Measurements from ENCODE around the gene CCL16.
"Not testable (repeated sequence)": the region's sequence is repeated elsewhere in the genome, so short reads cannot be mapped to it uniquely, and the experiment has no call there.

The CCL16 gene

DNA sequence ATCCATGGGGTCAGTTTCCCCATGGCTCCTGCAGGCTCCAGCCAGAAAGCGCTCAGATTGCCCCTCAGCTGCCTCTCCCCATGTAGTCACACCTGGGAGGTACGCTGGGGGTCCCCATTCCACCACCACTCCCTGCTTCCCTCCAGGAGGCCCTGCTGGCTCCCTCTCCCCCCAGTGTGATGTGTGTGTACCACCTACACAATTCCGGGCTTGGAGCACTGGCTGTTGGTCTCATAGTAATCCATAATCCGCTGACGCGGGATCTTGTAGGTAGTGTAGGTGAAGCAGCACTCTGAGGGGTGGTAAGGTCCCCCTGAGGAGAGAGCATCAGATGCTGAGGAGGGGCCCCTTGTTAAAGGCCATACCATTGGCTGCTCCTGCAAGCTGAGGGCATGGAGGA is 2.8 kb upstream of the CCL16 start:
- no peak for DNase-seq

DNA sequence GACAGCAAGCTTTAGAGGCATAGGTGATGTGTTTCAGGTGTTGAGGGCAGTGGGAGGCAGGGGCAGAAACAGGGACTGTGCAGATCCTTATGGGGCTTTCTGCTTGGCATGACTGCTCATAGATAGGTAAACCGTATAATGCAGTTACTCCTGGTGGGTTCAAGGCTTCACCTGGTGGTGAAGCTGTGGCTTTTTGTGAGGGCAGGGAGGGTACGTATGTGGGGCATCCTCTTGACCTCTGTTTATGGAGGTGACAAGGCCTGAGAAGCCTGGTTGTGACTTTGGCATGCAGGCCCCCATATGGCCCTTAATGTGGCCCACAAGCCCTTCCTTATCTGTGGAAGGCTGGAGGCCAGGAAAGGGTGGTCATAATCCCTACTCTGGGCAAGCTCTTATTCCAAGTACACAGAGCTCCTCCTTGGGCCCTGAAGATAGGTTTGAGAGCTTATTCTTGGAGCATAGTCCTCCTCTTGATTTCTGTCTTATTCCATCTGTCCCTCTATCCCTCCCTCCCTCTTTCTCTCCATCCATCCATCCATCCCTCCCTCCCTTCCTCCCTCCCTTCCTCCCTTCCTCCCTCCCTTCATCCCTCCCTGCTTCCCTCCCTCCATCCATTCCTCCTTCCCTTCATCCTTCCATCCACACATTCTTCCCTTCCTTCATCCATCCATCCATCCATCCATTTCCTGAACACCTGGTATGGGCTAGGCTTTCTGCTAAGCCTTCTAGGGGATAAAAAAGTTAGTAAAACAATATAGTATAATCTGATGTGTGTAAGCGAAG is 1.3 kb upstream of the CCL16 start:
- no peak for DNase-seq

DNA sequence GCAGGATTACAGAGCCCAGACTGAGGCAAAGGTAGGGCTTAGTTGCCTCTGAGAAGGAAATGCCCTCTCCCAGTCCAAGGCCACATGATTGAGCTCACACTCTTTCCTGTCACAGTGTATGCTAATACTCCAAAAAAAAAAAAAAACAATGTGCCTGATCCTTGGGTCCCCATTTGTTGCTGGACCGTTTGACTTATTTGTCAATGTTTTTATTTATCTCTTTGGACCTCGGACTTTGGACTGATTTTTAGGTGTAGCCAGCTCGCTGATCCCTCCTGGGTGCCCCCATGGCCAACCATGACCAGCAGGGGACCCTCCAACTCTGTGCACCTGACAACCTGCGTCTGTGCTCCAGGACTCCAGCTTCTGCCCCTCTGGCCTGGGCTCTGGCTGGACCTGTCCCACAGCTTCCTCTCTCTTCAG is 622 bp upstream of the CCL16 start:
- no peak for DNase-seq

DNA sequence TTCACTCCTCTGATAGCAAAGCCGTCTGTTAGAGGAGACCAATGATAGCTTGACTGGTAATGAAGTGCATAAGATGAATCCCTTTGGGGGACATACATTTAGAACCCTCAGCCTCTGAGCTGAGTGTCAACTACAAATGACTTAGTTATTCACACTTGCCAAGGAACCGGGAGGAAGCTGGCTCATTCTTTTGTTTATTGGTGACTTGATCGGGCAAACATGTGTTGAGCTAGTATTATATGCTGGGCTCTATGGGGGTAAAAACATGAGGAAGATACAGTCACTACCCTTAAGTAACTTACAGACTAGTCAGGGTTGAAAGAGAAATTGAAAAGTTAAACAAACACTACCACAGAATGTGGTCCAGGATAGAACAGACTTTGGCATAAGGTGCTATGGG is 3.0 kb downstream of the CCL16 start:
- no peak for DNase-seq

DNA sequence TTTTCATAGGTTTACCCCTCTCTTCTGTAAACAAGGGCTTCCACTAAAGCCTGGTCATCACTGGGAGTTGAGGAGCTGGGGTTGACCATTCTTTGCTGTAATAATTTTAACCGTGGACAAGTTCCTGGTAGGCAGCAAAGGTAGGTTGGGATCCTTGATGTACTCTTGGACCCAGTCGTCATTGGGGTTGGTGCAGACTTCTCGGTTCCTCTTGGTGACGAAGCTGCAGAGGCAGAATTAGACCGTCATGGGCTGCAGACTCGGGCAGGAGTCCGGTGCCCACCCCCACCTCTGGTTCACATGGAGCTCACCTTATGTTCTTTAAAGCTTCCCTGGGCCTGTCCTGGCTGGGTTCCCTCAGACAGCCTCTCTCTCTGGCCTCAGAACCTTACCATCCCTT is 3.8 kb downstream of the CCL16 start:
- no peak for DNase-seq

DNA sequence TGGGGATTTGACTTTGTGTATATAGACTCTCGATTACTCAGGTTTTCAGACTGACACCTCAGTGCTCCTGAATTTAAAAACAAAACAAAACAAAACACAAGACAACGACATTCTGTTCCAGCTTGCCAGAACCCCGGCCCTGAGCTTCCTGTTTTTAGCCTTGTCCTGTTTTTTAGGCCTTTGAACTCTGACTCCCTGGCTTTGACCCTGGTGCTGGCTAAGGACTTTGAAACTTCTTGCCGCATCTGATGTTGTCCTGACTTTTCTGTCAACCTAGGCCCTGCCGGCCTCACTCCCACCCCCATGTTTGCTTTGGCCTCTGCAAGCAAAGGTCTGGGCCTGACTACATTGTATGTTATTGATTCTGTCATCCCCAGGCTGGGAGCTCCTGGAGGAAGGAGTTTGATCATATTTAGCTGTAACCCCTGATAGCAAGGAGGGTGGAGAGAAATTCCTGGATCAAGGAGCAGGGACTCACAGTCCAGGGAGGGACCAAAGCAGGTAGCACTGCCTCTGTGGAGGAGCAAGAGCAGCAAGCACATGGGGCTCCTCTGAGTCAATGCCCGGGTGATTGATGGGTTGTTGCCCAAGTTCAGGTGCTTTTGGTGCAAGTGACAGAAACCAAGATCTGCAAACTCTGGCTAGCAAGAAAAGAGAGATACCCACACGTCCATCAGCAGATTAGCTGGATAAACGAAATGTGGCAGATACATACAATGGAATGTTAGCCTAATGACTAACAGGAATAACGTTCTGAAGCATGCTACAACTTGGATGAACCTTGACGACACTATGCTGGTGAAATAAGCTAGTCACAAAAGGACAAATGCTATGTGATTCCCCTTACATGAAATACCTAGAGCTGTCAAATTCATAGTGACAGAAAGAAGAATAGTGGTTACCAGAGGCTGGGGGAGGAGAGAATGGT is 7.7 kb downstream of the CCL16 start:
- no peak for DNase-seq

DNA sequence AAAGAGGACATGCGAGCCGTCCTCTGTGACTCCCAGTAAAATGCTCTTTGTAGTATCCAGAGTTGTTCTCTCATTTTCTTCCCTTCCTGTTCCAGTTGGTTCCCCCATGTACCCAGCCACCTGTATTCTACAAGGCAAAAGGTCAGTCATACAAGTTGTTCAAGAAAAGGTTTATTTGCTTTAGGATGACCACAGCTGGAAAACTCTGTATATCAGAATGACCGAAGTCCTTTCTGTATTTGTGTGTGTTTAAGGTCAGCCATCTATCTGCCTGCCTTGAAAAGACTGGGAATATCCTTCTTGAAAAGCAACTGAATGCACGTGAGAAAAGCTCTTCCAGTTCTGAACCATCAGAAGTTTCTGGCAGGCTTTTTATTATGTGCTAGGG is 8.4 kb downstream of the CCL16 start:
- DNase-seq, result no peak

DNA sequence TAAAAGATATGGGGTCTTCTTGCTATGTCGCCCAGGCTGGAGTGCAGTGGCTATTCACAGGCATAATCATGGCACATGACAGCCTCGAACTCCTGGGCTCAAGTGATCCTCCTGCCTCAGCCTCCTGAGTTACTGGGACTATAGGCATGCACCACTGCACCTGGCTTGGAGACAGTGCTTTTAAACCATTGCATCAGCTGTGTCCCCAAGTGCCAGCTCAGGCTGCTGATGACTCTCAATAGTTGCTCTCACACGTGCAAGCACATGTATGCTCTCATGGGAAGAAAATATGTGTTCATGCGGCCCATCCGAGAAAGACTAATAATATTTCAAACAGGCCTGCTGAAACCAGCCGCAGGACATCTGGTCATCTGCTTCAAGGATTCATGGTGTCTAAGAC is 8.8 kb downstream of the CCL16 start:
- DNase-seq, result no peak

DNA sequence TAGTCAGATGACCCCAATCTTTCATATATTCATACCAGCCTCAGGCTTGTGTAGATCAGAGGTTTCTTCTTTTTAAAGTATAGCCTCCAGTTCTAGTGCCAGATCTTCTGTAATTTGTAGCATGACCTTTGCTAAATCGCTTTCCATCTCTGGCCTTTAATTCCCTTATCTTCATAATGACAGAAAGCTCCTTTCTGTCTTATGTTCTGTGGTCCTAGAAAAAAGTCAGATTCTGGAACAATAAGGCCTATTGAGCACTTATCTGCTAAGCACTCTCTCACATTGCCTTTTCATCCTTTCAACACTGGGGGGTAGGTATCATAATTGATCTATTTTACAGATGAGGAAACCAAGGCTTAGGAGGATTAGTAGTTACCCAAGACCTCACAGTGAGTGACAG is 9.2 kb downstream of the CCL16 start:
- DNase-seq, result no peak

DNA sequence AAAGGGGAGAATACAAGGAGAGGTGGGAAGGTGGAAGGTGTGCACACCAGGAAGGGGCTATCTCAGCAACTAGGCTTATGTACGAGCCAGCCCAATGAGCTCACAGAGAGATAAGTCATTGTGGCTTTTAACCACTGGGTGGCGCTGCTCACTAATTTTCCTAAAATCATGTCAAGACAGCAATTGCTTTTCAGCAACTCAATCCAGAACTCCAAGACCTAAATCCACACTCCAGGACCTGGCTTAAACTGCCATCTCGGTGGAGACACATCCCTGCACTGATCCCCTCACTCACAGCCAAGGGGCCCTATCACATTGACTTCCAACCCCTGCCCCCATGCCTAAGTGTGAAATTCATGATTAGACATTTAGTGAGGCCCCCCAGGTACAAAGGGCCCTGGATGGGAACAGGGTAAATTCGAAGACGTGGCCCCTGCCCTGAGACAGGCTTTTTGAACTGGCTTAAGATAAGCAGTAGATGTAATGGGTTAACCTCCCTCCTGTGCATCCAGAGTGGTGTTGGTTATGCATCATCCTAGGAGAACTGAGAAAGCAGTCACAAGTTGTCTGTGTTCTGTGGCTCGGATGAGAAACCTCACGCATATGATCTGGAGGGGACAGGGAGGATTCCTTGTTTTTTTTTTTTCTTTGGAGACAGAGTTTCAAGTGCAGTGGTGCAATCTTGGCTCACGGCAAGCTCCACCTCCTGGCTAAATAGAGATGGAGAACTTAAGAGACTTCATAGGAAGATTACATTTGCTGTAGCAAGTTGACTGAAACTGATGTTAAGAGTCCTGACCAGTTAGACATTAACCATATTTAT is 11.5 kb downstream of the CCL16 start:
- DNase-seq, result peak; percentile 44 to 70

DNA sequence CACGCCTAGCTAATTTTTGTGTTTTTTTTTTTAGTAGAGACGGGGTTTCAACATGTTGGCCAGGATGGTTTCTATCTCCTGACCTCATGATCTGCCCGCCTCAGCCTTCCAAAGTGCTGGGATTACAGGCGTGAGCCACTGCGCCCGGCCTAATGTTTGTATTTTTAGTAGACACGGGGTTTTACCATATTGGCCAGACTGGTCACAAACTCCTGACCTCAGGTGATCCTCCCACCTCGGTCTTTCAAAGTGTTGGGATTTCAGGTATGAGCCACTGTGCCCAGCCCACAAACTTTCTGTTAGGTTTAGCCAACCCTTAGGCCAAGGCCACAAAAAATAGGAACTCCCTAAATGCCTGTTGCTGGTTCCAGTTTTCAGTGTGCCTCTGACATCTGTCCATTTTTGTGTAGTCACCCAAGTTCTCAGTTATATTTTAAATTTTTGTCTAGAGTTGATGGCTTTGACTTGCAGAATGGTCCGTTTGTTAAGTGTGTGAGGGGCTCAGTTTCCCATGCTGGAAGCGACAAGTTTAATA is 12.7 kb downstream of the CCL16 start:
- no peak for DNase-seq

DNA sequence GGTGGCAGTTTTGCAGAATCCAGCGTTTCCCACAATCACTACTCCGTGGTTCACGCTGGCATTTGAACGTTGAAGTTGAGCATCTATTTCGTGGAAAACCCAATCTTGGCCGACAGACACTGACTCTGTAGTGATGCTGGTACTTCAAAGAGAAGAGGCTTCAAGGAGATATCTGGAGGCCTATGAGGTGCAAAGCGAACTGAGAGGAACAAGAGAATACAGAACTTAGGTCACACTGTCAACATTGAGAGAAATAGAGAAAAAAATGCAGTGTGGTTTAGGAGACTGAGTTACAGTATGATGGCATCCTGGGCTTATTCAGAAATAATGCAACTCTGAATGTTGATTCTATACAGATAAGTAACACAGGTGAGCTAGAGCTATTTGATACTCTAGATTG is 16.0 kb downstream of the CCL16 start:
- no peak for DNase-seq

DNA sequence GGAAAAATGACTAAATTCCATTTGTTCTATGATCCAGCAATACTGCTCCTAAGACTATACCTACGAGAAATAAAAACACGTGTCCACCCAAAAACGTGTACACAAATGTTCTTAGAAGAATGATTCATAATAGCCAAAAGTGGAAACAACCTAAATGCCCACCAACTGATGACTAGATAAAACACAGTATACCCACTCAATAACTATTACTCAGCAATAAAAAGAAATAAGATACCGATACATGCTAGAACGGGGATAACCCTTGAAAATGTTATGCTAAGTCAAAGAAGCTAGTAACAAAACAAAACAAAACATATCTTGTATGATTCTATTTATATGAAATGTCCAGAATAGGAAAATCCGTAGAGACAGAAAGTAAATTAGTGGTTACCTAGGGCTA is 17.6 kb downstream of the CCL16 start:
- no peak for DNase-seq

DNA sequence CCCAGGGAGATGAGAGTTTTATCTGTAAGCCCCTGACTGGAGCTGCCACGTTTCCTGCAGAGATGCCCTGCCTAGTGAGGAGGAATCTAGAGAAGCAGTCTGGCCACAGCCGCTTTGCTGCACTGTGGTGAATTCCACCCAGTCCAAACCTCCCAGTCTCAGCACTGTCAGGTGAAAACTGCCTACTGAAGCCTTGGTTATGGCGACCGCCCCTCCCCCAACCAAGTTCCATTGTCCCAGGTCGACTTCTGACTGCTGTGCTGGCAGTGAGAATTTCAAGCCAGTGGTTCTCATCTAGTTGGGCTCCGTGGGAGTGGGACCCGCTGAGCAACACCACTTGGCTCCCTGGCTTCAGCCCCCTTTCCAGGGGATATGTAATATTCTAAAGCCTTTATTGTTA is 27.6 kb downstream of the CCL16 start:
- no peak for DNase-seq

DNA sequence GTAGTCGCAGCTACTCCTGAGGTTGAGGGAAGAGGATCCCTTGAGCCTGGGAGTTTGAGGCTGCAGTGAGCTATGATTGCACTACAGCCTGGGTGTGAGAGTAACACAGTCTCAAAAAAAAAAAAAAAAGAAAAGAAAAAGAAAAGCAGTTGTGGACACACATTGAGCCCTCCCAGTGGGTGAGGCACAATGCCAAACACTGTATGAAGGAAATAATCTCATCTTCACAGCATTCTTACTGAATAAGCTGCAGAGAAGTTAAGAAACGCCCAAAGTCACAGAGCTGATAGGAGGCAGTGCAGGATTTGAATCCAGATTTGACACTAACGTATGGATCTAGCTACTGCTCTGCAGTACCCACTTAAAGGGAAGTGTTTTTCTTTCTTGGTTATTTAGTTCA is 31.9 kb downstream of the CCL16 start:
- DNase-seq, result no peak

DNA sequence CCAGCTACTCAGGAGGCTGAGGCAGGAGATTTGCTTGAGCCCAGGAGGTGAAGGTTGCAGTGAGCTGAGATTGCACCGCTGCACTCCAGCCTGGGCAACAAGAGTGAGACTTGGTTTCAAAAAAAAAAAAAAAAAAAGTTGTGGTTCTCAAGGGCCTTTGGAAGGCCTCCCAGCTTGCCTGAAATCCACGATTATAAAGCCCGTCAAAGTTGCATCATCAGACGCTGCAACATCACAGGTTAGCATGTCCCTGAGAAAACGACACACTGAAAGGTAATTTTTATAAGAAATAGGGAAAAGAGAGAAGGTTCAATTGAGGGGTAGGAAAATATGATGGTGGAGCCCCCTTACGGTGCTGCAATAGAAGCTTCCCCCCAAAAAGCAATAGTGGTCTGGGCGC is 33.2 kb downstream of the CCL16 start:
- DNase-seq, result no peak

DNA sequence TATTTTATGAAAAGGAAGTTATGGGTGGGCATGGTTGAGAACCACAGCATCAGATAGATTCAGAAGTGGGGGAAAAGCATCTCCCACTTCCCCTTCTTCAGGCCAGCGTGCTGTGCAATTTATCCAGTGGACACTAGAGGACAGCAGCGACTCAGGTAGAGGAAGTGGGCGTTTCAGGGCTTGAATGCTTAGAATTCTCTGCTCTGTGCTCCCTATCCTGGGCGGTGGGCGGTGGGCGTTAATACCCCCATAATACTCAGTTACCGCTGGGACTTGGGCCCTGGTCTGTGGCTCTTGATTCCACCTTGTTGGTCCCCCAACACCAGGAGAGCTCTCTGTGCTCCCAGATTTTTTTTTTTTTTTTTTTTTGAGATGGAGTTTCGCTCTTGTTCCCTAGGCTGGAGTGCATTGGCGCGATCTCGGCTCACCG is 34.1 kb downstream of the CCL16 start:
- DNase-seq, result peak; percentile 10 to 43

DNA sequence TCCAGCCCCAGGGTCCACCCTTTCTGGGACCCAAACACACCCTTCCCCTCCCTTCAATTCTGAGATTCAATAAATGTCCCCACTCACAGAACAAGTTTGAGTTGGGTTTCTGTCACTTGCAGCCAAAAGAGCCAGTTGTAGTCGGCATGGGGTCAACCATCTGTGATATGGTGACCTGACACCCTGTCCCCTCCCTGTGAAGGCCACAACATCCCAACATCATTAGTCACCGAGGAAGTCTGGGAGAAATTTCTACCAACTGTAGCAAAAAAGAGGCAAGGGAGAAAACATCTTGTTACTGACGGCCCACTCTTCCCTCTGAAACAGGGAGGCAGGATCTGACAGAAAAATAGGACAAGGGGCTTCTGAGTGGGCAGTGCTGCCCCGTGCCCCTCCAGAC is 37.1 kb downstream of the CCL16 start:
- no peak for DNase-seq

DNA sequence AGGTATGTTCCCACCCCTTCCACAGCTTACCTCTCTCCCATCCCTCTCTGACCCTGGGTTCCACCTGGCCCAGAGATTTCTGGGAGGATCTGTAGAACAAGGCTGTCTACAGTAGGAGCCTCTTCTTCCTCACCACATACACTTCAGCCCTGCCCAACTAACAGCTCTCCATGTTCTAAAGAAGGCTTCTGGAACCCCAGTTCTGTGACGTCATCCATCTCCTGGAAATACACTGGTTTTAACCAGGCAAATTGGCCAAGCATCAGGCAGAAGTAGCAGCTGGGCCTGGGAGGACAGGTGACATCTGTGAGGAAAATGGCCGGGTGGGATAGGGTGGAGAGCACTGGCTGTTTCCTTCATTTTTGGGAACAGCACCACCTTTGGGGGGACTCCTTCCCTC is 37.8 kb downstream of the CCL16 start, which contains the start of gene LYZL6:
Gene LYZL6 (minus strand): TSS at position 177 of the 400 bp plus-strand sequence. CDS start 4,357 bp downstream, outside the sequence.
- DNase-seq, result no peak

DNA sequence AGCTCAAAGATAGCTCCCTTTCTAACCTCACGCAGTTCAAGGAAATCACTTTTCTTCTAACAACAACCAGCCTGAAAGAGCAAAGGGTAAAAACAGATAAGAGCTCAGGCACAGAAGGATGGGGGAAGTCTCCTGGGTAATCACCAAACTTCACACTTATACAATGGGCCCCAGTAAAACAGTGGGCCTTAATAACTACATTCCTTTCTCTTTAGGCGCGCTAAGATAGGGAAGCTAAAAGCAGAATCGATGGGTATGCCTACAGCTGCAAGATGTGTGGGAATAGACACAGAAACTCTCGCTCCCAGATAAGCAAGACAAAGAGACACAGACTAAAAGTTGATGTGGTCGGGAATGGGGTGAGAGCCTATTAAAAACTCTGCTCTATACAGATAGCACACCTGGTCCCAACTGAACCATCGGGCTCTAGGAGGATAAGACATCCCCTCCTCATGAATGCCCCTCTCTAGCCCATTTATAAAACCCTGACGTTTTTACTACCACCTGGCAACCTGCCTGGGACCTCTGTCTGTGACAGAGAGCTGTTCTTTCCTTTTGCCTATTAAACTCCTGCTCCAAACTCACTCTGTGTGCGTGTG is 38.6 kb downstream of the CCL16 start:
- no peak for DNase-seq

DNA sequence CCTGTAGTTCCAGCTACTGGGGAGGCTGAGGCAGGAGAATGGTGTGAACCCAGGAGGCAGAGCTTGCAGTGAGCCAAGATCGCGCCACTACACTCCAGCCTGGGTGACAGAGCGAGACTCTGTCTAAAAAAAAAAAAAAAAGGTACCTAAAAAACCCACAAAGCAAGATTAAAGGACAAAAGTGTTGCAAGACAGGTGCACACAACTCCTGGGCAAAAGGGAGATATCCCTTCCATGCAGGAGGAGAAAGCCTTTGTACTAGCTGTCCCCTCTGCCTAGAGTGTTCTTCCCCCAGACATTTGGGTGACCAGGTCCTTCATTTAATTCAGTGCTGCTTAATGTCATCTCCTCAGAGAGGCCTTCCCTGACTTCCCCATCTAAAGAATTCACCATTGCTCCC is 42.8 kb downstream of the CCL16 start:
- DNase-seq, result not testable (repeated sequence)

DNA sequence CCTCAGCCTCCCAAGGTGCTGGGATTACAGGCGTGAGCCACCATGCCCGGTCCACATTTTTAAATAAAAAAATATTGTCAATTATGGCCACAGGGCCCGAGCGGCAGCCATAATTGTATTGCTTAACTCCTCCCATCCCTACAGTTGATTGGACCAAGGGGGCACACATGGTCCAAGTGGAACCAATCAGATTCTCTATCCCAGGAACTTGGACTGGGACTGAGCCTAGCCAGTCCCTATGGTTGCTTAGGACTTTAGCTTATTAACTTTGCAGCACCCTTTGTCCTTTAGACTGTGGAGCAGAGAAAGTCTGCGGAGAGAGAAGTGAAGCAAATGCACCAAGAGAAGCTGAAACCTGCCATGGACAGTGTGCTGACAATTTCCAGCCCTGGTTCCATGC is 45.2 kb downstream of the CCL16 start:
- DNase-seq, result no peak

Measured in activated CD4-positive, alpha-beta T cell treated with anti-CD3 and anti-CD28 coated beads for 4 hours (primary cell).